WTC11 (cell line): Measurements from ENCODE around the gene OSTN.

Experiments
- ATF2 ChIP-seq: sonication (generic); formaldehyde crosslinking; IDR thresholded peaks from 2 replicates; pipeline ENCODE4 v1.8.1; 2022; ENCODE audit warnings: low read depth, missing genetic modification reagents, borderline replicate concordance
- CBFB ChIP-seq: sonication (generic); formaldehyde crosslinking; IDR thresholded peaks from 2 replicates; pipeline ENCODE4 v1.8.1; 2022; ENCODE audit warnings: mild to moderate bottlenecking, low read depth, missing genetic modification reagents
- CTCF ChIP-seq: fragments of 200-600 bp; IDR thresholded peaks from 2 replicates; pipeline ENCODE4 v1.8.0; 2022; ENCODE audit warnings: antibody characterized with exemption
- ETV6 ChIP-seq: sonication (generic); formaldehyde crosslinking; IDR thresholded peaks from 2 replicates; pipeline ENCODE4 v1.8.1; 2022; ENCODE audit warnings: mild to moderate bottlenecking, missing genetic modification reagents
- FOXJ3 ChIP-seq: sonication (generic); formaldehyde crosslinking; IDR thresholded peaks from 2 replicates; pipeline ENCODE4 v1.9.0; 2021; ENCODE audit warnings: missing genetic modification reagents, mild to moderate bottlenecking, borderline replicate concordance
- GABPB1 ChIP-seq: sonication (generic); formaldehyde crosslinking; IDR thresholded peaks from 2 replicates; pipeline ENCODE4 v1.8.1; 2023; ENCODE audit warnings: mild to moderate bottlenecking, missing genetic modification reagents
- IRF1 ChIP-seq: sonication (generic); formaldehyde crosslinking; IDR thresholded peaks from 2 replicates; pipeline ENCODE4 v1.8.0; 2023; ENCODE audit warnings: missing genetic modification reagents
- MXD4 ChIP-seq: fragments of 250-450 bp; sonication (Bioruptor Pico); IDR thresholded peaks from 2 replicates; pipeline ENCODE4 v1.8.0; 2021; ENCODE audit warnings: mild to moderate bottlenecking, moderate library complexity, borderline replicate concordance
- SP1 ChIP-seq: sonication (generic); formaldehyde crosslinking; conservative IDR thresholded peaks from 2 replicates; pipeline ENCODE4 v1.8.1; 2022; ENCODE audit warnings: missing genetic modification reagents
- USF1 ChIP-seq: sonication (generic); formaldehyde crosslinking; IDR thresholded peaks from 2 replicates; pipeline ENCODE4 v1.8.0; 2022; ENCODE audit warnings: mild to moderate bottlenecking, missing genetic modification reagents
- ZBTB21 ChIP-seq: sonication (generic); formaldehyde crosslinking; IDR thresholded peaks from 2 replicates; pipeline ENCODE4 v1.8.1; 2023; ENCODE audit warnings: mild to moderate bottlenecking, missing genetic modification reagents, borderline replicate concordance
- ZNF671 ChIP-seq: fragments of 250-450 bp; sonication (Bioruptor Pico); IDR thresholded peaks from 2 replicates; pipeline ENCODE4 v1.8.0; 2021; ENCODE audit warnings: mild to moderate bottlenecking
- TF ChIP-seq, protein P1 (sequence below): sonication (generic); formaldehyde crosslinking; IDR thresholded peaks from 2 replicates; pipeline ENCODE4 v1.8.0; 2022; ENCODE audit warnings: missing genetic modification reagents
- TF ChIP-seq, protein P2 (sequence below): sonication (generic); formaldehyde crosslinking; conservative IDR thresholded peaks from 2 replicates; pipeline ENCODE4 v1.8.1; 2022; ENCODE audit warnings: mild to moderate bottlenecking, missing genetic modification reagents

DNA sequence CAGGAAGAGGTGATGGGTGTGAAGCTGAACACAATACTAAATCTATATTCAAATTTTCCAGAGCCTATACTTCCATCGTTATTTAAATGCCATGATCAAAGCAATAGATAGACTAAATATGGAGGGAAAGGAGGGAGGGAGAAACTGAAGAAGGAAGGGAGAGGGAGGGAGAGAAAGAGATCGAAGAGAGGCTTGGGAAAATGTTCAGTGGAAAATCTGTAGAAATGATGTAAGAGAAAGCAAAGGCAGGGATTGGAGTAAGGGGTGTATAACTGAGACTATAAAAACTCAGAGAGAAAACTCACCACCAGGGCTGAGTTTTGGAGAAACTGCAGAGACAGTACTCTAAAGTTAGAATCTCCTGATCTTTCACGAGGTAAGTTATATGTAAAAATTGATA is at the start of gene OSTN:
- TF ChIP-seq SP1 (no peak), CTCF (no peak), MXD4 (CRISPR knock-in tag) (no peak), IRF1 (no peak), FOXJ3 (CRISPR knock-in tag) (no peak), USF1 (CRISPR knock-in tag) (no peak), ETV6 (no peak), ZNF671 (CRISPR knock-in tag) (no peak), ATF2 (CRISPR knock-in tag) (no peak), CBFB (CRISPR knock-in tag) (no peak), ZBTB21 (CRISPR knock-in tag) (no peak), GABPB1 (CRISPR knock-in tag) (no peak)
- TF ChIP-seq, protein P1, sequence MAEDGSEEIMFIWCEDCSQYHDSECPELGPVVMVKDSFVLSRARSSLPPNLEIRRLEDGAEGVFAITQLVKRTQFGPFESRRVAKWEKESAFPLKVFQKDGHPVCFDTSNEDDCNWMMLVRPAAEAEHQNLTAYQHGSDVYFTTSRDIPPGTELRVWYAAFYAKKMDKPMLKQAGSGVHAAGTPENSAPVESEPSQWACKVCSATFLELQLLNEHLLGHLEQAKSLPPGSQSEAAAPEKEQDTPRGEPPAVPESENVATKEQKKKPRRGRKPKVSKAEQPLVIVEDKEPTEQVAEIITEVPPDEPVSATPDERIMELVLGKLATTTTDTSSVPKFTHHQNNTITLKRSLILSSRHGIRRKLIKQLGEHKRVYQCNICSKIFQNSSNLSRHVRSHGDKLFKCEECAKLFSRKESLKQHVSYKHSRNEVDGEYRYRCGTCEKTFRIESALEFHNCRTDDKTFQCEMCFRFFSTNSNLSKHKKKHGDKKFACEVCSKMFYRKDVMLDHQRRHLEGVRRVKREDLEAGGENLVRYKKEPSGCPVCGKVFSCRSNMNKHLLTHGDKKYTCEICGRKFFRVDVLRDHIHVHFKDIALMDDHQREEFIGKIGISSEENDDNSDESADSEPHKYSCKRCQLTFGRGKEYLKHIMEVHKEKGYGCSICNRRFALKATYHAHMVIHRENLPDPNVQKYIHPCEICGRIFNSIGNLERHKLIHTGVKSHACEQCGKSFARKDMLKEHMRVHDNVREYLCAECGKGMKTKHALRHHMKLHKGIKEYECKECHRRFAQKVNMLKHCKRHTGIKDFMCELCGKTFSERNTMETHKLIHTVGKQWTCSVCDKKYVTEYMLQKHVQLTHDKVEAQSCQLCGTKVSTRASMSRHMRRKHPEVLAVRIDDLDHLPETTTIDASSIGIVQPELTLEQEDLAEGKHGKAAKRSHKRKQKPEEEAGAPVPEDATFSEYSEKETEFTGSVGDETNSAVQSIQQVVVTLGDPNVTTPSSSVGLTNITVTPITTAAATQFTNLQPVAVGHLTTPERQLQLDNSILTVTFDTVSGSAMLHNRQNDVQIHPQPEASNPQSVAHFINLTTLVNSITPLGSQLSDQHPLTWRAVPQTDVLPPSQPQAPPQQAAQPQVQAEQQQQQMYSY (CRISPR knock-in tag), result no peak
- TF ChIP-seq, protein P2, sequence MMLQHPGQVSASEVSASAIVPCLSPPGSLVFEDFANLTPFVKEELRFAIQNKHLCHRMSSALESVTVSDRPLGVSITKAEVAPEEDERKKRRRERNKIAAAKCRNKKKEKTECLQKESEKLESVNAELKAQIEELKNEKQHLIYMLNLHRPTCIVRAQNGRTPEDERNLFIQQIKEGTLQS, result no peak
